Gastroesophageal sphincter (tissue), 3 donors: ENCODE data around the gene ZMAT3.

Experiments
- EP300 ChIP-seq: sonication (generic); formaldehyde crosslinking; IDR thresholded peaks from one replicate; pipeline ENCODE4 v1.6.1; 2017; ENCODE audit warnings: antibody characterized with exemption, mild to moderate bottlenecking
- TF ChIP-seq, protein P1 (sequence below), 4 experiments: fragments of 200-600 bp in 2 of 4; fragments of 450-650 bp in 2 of 4; sonication (generic) in 1 of 4; IDR thresholded peaks; one replicate each; pipeline ENCODE4 v1.5.1; 2017 to 2019; ENCODE audit warnings: antibody characterized with exemption in 4 of 4, mild to moderate bottlenecking in 2 of 4, moderate library complexity in 2 of 4

DNA sequence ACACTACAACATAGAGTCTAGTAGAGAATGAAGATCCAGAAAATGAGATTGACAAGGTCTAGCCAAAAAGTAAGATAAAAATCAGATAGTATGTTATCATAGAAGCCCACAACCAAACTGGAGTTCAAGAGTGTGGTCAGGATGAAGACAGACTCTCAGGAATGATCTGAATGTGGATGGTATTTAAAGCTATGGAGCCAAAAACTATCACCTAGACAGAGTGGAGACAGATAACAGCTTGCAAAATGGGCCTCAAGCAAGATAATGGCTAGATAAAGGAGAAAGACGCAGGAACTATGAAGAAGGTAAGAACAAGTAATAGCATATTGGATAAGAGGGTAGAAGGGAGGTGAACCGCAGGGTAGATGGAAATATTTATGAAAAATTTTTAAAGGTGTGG is 35.4 kb downstream of the ZMAT3 start:
- TF ChIP-seq, protein P1, sequence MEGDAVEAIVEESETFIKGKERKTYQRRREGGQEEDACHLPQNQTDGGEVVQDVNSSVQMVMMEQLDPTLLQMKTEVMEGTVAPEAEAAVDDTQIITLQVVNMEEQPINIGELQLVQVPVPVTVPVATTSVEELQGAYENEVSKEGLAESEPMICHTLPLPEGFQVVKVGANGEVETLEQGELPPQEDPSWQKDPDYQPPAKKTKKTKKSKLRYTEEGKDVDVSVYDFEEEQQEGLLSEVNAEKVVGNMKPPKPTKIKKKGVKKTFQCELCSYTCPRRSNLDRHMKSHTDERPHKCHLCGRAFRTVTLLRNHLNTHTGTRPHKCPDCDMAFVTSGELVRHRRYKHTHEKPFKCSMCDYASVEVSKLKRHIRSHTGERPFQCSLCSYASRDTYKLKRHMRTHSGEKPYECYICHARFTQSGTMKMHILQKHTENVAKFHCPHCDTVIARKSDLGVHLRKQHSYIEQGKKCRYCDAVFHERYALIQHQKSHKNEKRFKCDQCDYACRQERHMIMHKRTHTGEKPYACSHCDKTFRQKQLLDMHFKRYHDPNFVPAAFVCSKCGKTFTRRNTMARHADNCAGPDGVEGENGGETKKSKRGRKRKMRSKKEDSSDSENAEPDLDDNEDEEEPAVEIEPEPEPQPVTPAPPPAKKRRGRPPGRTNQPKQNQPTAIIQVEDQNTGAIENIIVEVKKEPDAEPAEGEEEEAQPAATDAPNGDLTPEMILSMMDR (IDR thresholded peaks at IDR 0.05) = no peak
- TF ChIP-seq EP300 = no peak
